Body of pancreas (tissue), 4 donors: ENCODE results near the gene CDC123.

Source experiments
- CTCF ChIP-seq, 7 experiments: fragments of 450-650 bp in 4 of 7; fragments of 200-600 bp in 3 of 7; sonication (generic) in 3 of 7; IDR thresholded peaks; one replicate each; pipeline ENCODE4 v1.5.1; 2016 to 2019; ENCODE audit warnings: antibody characterized with exemption in 7 of 7
- POLR2A ChIP-seq, 3 donors: fragments of 450-650 bp; IDR thresholded peaks; one replicate each; pipeline ENCODE4 v1.6.1; 2016; ENCODE audit warnings: antibody characterized with exemption in 3 of 3, mild to moderate bottlenecking in 2 of 3

GRCh38 chr10:12251581-12251980 lies 55.6 kb downstream of the CDC123 start:
- TF ChIP-seq CTCF (IDR thresholded peaks at IDR 0.05) = no peak
- TF ChIP-seq POLR2A (IDR thresholded peaks at IDR 0.05) = no peak
